ENCODE results near the gene MAGI2. TPM values are rescaled to one million over a fixed set of nuclear protein-coding genes. Genes with fewer than 3 reads are reported as not detected.

MAGI2 gene
- total and polyA plus RNA-seq, 2 of the 13 experiments (the other 11 are each of a cell fraction or from before 2014, with no cell fraction given), result 1.5 to 3.8 TPM

GRCh38 chr7:79272938-79273337, 180.5 kb downstream of the MAGI2 start:
- FAIRE-seq, result no peak
- H3K9me3 ChIP-seq (ENCODE audit: low read length), result no peaks in the 10 kb centered on the region
- no peaks in the 10 kb centered on the region for H3K36me3 ChIP-seq (replicated peaks in 1 of 2; ENCODE audit: control insufficient read depth in 1 of 2, insufficient read depth in 2 of 2, low read length in 2 of 2)
- BruUV-seq (replicated peaks), result no TSS peak
- DNase-seq (ENCODE audit: low spot score), result no peak
- no peak overlapping the region for H3K27ac ChIP-seq (ENCODE audit: extremely low read length, insufficient read depth, low read length)
- 58% methylated on average over 2 of the region's 2 CpGs for WGBS (ENCODE audit: low lambda C conversion rate)
- no peak overlapping the region for H3K9ac ChIP-seq (ENCODE audit: insufficient read depth, low read depth, low read length)
- intact Hi-C loops (cut with micrococcal nuclease; ENCODE audit: unreplicated experiment) (loop anchor here (2.0 to 5.0 kb wide), 2 partner anchors 469 to 746 kb away; no protein-coding TSS in a partner anchor), in situ Hi-C loops (cut with HindIII; ENCODE audit: extremely low pct_ligation_motif_present, low pct_unique_long_range_greater_than_20kb) (no loop called here)
- no peak overlapping the region for H2AFZ ChIP-seq (ENCODE audit: low read length)
- no peaks in the 10 kb centered on the region for H3K4me1 ChIP-seq (ENCODE audit: insufficient read depth, low read length)
- ChIA-PET CTCF (ENCODE audit: low intra/inter-chr PET ratio, low total read pairs) (interaction anchor here (1.3 kb wide), 1 partner anchor 469 kb away, joined by 5 read pairs; no protein-coding TSS in a partner anchor), POLR2A (no interaction called here)
- H3K27me3 ChIP-seq (ENCODE audit: control insufficient read depth in 1 of 2, insufficient read depth in 2 of 2, low read length in 2 of 2), result no peaks in the 10 kb centered on the region
- no peak for ATAC-seq
- no peaks in the 10 kb centered on the region for H3K79me2 ChIP-seq (ENCODE audit: insufficient read depth, low read length)
- TF ChIP-seq MTF1 (CRISPR knock-in tag; IDR thresholded peaks at IDR 0.05) (no peak), TMF1 (CRISPR knock-in tag; IDR thresholded peaks at IDR 0.05; ENCODE audit: low read depth) (no peak), KDM4B (CRISPR knock-in tag; IDR thresholded peaks at IDR 0.05) (no peak), TFAP4 (IDR thresholded peaks at IDR 0.05; ENCODE audit: borderline replicate concordance, low read depth) (no peak), ZNF761 (CRISPR knock-in tag; conservative IDR thresholded peaks at IDR 0.05) (no peak), ETS1 (CRISPR knock-in tag; IDR thresholded peaks at IDR 0.05) (no peak), THAP9 (CRISPR knock-in tag; IDR thresholded peaks at IDR 0.05; ENCODE audit: borderline replicate concordance) (no peak), SUZ12 (IDR thresholded peaks at IDR 0.05; ENCODE audit: low read depth, low read length) (no peak), ONECUT2 (CRISPR knock-in tag; IDR thresholded peaks at IDR 0.05) (no peak), PHF8 (CRISPR knock-in tag; IDR thresholded peaks at IDR 0.05) (no peak), ZNF547 (CRISPR knock-in tag; IDR thresholded peaks at IDR 0.05) (no peak), CSRNP1 (CRISPR knock-in tag; IDR thresholded peaks at IDR 0.05) (no peak), MIXL1 (CRISPR knock-in tag; IDR thresholded peaks at IDR 0.05) (no peak), SOX13 (IDR thresholded peaks at IDR 0.05) (no peak), SOX13 (CRISPR knock-in tag; conservative IDR thresholded peaks at IDR 0.05 in 1 of 2, IDR thresholded peaks at IDR 0.05 in 1 of 2) (no peak), SSRP1 (CRISPR knock-in tag; IDR thresholded peaks at IDR 0.05) (no peak)
- H3K4me2 ChIP-seq (ENCODE audit: low read depth, low read length), result no peak overlapping the region
- no peak overlapping the region for H3K4me3 ChIP-seq (replicated peaks in 1 of 3; ENCODE audit: insufficient read depth in 1 of 3, low read depth in 2 of 3, low read length in 3 of 3)
- no peaks in the 10 kb centered on the region for H4K20me1 ChIP-seq (ENCODE audit: insufficient read depth, low read length)
